Central memory CD8-positive, alpha-beta T cell (primary cell): Measurements from ENCODE around the gene NDOR1.

Source experiments
- ATAC-seq: fragments of 150-1000 bp; cut with Tn5 transposase; replicated peaks from 2 replicates; pipeline ENCODE4 v1.10.0; 2022; ENCODE audit warnings: mild to moderate bottlenecking, moderate FRiP score, moderate number of reproducible peaks; ENCODE audit not compliant: poor library complexity, severe bottlenecking; ENCODE audit errors: extremely low read depth
- DNase-seq, 2 donors: peaks; one replicate each; pipeline ENCODE4 v3.0.0; 2021; ENCODE audit warnings: low spot score in 2 of 2
- H3K27ac Mint-ChIP-seq: one replicate; pipeline ENCODE4 v1.8.0; 2022; ENCODE audit warnings: low read depth, mild to moderate bottlenecking, moderate library complexity, mixed read lengths
- H3K27me3 Mint-ChIP-seq: one replicate; pipeline ENCODE4 v1.8.0; 2022; ENCODE audit warnings: mixed read lengths
- H3K36me3 Mint-ChIP-seq: one replicate; pipeline ENCODE4 v1.8.0; 2022; ENCODE audit warnings: mild to moderate bottlenecking, moderate library complexity, mixed read lengths; ENCODE audit not compliant: insufficient read depth
- H3K4me1 Mint-ChIP-seq: one replicate; pipeline ENCODE4 v1.8.0; 2022; ENCODE audit warnings: mixed read lengths
- H3K4me3 Mint-ChIP-seq: one replicate; pipeline ENCODE4 v1.8.0; 2022; ENCODE audit warnings: mild to moderate bottlenecking, moderate library complexity, mixed read lengths
- H3K9me3 Mint-ChIP-seq: one replicate; pipeline ENCODE4 v1.8.0; 2022; ENCODE audit warnings: mixed read lengths

Gene NDOR1

GRCh38 chr9:137262909-137263285 is 57.4 kb downstream of the NDOR1 start:
- H3K9me3 Mint-ChIP-seq = no peaks in the 10 kb centered on the region
- H3K4me3 Mint-ChIP-seq = no peak overlapping the region
- no peaks in the 10 kb centered on the region for H3K27me3 Mint-ChIP-seq
- DNase-seq (no peak), ATAC-seq (no peak)
- no peak overlapping the region for H3K27ac Mint-ChIP-seq
- H3K36me3 Mint-ChIP-seq = peaks cover 19% of the 10 kb centered on the region
- H3K4me1 Mint-ChIP-seq = peaks cover 6% of the 10 kb centered on the region

DNA sequence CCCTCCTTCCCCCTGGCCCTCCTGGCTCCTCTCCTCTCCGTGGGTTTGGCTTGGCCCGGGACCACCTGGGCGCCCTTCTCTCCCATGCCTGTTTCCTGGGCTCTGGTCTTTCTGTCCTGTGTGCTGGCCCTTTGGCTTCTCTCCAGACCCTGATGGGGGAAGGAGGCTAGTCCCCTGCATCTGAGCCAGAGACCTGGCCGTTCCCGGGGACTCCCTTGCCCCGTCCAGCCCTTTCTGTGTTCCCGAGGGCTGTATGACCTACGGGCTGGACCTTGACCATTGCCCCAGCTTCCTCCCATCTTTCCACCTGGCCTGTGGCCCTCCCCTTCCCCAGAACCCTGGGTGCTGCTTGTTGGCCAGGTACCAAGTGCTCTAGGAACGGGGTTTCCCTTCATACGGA is 58.0 kb downstream of the NDOR1 start:
- ATAC-seq (no peak), DNase-seq (no peak)
- Mint-ChIP-seq H3K36me3 (peaks cover 19% of the 10 kb centered on the region), H3K4me1 (peaks cover 6% of the 10 kb centered on the region), H3K9me3 (no peaks in the 10 kb centered on the region), H3K4me3 (no peak overlapping the region), H3K27ac (no peak overlapping the region), H3K27me3 (no peaks in the 10 kb centered on the region)

DNA sequence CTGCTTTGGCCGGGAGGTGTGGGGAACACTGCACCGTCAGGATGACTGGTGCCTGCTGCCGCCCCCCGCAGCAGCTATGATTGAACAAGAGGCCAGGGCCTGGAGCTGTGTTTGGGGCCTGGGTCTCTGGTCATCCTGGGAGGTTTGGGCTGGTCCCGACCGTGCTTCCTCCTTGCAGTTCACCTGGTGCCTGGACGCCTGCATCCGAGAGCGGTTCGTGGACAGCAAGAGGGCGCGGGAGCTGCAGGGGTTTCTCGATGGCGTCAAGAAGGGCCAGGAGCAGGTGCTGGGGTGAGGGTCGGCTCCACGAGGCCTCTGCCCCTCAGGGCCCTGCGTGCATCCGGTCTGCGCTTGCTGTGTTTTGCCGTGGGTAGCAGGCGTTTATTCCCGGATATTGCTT is 58.6 kb downstream of the NDOR1 start:
- no peak for ATAC-seq
- H3K4me3 Mint-ChIP-seq = no peak overlapping the region
- no peak for DNase-seq
- no peaks in the 10 kb centered on the region for H3K9me3 Mint-ChIP-seq
- peaks cover 17% of the 10 kb centered on the region for H3K36me3 Mint-ChIP-seq
- no peaks in the 10 kb centered on the region for H3K27me3 Mint-ChIP-seq
- H3K4me1 Mint-ChIP-seq = peaks cover 6% of the 10 kb centered on the region
- no peak overlapping the region for H3K27ac Mint-ChIP-seq

GRCh38 chr9:137265496-137266161 is 60.1 kb downstream of the NDOR1 start:
- no peak for ATAC-seq
- Mint-ChIP-seq H3K27ac (no peak overlapping the region), H3K27me3 (no peaks in the 10 kb centered on the region), H3K36me3 (peaks cover 19% of the 10 kb centered on the region), H3K9me3 (no peaks in the 10 kb centered on the region), H3K4me3 (no peak overlapping the region), H3K4me1 (peaks cover 6% of the 10 kb centered on the region)
- no peak for DNase-seq

DNA sequence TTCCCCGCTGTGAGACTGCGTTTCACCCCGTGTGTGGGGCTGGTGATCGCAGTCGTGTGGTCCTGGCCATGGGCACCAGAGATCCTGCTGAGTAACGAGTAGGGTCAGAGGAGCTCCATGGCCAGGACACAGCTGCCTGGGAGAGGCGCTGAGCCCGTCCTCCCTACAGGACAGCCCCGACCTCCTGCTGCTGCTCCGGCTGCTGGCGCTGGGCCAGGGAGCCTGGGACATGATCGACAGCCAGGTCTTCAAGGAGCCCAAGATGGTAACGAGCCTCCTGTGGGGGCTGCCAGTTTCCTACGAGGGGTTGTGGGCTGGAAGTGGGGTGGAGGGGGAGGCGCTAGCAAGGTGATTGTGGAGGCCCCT is 60.6 kb downstream of the NDOR1 start:
- Mint-ChIP-seq H3K9me3 (no peaks in the 10 kb centered on the region), H3K27me3 (no peaks in the 10 kb centered on the region), H3K36me3 (peaks cover 18% of the 10 kb centered on the region), H3K4me3 (no peak overlapping the region), H3K27ac (no peak overlapping the region), H3K4me1 (peaks cover 7% of the 10 kb centered on the region)
- ATAC-seq = no peak
- DNase-seq = no peak
